A204.1 (cell line): ENCODE data around the gene ABTB1.

ENCODE experiments used
- FAIRE-seq: peaks from 2 replicates; lab custom pipeline; 2012; peaks lifted over from hg19 to GRCh38; lab: Jason Lieb, UNC

ABTB1 gene

DNA sequence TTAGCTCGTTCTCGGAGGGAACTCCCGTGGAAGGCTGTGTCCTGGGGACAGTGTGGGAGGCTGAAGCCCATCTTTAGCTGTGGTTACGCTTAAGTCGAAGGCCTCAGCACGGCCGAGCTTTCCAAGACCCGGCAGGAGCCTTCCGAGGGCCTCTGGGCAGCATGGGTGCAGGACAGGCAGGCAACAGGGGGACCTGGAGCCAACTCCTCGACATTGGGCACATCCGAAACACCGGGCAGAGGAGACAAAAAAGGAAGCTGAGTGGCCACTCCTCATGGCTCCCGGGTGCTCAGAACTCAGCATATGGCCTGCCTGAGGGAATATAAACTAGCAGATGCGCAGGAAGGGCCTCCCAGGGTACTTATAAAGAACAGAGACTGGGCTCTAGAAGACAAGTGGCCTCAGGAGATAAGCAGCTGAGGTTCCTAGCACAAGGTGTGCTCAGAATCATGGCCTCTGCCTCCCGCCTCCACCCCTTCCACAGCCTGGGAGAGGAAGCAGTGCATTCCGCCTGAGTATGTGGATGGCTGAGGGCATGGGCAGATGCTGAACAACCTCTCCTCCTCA, 34.1 kb downstream of the ABTB1 start:
- no peak for FAIRE-seq

DNA sequence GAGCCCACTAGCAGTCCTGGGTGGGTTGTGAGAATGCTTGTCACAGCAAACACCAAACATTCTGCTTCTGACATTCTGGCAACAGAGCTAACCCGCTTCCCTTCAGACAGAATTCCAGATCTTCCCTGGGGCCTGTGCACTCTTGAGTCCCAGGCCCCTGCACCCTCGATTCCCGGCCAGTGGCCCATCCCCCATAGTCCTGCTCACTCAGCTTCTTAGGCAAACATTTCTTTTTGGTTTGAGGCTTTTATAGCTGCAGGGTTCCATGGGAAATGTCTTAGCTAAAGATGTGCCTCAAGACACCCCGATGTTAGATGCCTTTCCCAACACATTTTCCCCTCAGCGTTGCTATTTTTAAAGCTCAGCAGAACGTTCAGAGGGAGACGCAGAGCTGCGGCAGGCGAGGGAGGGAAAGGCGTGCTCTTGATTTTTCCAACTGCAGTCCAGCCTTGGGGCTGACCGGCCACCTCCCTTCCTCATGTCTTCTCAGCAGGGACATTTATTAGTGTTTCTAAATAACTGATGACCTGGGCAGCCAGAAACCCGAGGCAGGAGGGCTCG, 35.2 kb downstream of the ABTB1 start:
- no peak for FAIRE-seq

DNA sequence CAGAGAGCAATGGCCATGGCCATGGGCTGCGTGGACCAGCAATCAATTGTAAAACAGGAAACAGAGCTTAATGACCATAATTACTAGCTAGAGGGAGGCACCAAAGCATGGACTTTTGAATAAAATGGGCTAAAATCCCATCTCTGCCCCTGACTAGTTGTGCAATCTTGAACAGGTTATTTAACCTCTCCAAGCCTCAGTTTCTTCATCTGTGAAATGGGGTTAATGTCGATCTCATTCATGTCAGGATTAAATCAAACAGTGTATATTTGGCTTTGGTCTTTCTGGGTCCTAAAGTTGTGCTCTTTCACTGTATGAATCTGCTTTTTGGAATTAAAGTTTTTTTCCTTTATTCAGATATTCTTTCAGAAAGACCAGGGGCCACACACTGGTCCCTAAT, 36.1 kb downstream of the ABTB1 start:
- no peak for FAIRE-seq

DNA sequence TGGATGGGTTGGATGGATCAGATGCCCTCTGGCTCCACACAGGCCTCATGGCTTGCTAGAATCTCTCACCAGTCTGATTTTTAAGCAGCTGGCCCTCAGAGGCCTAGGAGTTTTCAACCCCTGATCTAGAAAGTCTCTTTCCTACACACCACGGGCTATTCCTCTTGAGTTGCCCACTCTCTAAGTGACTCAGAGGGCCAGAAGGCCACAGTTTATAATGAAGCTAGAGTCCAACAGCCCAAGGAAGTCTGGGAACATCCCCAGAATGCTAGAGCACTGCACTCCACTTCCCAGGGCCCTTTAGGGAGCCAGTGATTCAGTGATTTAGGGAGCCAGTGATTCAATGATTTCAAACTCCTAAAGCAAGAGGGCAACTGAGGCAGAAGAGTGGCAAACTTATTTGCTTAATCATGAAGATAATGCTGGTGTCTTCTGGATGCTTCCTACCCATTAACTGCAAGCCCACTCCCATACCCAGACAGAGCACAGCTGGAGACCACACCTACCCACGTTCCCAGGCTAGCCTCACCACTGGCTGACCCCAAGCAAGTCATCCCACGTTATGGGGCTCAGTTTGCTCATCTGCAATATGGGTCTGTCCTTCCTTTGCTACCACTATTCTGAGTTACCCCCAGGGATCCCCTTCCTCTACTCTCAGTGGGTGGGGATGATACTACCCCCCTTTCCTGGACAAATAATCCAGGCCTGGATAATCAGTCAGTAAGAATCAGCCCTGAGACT, 36.7 kb downstream of the ABTB1 start:
- FAIRE-seq: no peak

DNA sequence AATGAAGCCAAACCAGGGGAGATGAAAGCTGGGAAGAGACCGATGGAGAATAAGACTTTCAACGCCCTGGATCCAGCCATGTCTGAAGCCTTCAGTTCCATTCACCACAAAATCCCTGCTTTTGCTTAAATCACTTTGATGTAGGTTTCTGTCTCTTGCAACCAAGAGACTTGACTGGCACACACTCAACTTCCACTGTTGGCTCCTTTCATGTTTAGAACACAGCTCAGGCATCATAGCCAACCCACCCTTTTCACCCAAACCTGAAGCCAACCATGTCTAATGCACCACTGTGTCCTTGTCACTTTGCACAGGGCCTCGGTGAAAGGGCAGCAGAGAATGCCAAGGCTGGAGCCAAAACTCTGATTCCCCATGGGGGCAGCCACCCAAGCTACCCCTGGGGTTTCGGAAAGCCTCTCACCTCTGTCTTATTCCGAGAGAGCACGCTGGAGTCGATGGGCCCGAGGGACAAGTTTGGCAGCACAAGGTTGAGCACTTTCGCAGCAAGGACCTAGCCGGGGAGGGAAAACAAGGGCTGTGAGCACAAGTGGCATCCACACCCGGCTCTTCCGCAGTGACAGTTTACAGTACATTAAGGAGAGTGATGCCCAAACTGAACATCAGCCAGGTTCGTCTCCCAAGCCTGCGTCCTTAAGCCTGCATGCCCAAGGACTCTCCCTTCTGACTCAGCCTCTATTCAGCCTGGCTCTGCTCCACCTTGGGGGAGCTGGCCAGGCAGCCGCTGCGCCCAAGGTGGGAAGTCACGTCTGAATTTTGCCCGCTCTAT, 37.6 kb downstream of the ABTB1 start:
- FAIRE-seq: no peak

DNA sequence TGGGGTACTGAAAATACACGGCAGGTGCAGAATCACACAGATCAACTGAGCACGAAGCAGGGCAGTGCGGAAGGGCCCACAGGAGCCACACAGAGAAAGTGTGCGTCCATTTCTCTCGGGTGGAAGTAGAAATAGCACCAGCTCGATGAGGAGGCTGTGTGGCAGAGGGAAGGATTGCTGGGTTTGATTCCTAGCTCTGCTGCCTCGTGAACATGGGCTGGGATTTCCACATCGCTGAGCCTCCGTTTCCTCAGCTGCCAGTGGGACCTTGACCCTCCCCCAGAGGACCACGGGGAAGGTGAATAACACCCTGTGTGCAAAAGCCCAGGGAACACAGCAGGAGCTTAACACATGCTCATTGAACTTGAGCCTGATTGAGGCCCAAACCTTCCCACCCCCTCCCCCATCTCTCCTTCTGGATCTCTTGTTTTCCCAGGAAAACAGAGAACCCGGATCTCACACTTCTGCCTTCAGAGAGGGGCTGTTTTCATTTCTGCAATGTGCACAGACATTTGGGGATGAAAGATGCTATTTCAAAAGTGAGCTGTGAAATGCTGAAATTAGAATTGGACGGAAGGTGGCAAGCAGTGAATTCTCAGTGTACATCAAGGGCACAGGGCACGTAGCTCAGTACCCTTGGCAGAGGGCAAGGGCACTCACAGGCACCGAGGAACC, 38.4 kb downstream of the ABTB1 start:
- FAIRE-seq: no peak

DNA sequence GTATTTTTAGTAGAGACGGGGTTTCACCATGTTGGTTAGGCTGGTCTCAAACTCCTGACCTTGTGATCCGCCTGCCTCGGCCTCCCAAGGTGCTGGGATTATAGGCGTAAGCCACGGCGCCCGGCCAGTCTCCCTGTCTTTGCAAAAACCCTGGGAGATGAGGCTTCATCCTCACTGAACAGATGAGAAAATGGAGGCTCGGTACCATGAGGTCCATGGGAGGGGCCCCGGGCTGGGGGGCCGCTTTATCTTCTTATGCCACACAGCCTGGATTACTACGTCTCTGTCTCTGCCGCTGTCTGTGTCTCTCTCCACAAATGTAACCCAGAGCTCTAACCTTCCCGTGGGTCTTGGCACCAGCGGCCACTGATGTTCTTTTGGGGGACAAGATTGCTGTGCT, 39.1 kb downstream of the ABTB1 start:
- no peak for FAIRE-seq

DNA sequence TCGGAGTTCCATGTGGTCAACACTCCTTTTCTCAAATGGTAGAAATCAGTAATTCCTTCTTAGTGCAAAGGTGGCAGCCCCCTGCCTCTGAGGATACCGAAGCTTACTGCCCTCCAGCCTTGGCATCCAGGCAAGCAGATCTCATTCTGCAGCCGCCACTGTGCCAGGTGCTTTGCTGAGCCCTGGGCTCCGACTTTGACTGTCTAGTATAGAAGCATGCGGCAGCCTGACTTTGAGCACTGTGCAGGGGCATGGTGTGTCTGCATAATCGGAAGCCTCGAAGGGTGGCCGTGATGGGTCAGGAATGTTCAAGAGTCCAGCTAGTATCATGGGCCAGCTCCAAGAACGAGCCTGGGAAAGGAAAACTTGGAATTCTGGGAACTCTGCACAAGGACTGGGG, 39.7 kb downstream of the ABTB1 start:
- FAIRE-seq: no peak

DNA sequence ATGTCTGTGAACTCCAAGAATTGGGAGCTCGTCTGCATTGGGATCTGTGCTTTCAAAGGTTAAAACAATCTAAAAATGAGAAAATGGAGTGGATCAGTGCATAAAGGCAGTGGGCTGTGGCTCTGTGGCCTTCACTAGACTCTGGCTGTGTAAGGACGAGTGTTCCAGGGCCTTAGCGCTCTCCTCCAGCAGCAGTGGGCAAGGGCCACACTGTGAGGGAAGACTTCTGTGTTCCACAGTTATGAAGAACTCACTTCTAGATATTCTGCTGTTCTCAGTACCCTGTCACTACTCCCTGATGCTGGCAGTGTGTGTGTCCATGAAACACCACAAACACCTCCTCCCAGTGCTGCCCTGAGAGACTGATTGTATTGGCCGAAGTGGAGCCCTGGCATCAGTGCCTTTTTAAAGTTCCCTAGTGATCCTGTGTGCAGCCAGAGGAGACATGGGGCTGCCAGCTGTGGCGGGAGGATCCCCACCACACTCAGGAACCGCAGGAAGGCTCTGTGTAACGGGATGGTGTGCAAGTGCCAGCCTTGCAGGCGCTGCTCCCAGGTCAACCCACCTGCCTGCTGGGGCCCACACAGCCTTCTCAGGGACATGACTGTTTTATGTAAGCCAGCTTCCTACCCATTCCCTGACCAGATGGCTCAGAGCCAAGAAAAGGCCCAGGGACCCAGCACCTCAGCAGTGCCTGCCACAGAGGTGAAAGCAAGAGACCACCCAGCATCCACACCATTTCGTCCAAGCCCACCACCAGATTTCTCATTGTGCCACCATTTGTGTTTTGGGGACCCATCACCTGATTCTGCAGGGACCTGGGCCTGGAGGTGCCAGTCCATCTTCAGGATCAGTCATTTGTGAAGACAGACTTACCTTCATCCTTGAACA, 40.4 kb downstream of the ABTB1 start:
- FAIRE-seq: no peak

DNA sequence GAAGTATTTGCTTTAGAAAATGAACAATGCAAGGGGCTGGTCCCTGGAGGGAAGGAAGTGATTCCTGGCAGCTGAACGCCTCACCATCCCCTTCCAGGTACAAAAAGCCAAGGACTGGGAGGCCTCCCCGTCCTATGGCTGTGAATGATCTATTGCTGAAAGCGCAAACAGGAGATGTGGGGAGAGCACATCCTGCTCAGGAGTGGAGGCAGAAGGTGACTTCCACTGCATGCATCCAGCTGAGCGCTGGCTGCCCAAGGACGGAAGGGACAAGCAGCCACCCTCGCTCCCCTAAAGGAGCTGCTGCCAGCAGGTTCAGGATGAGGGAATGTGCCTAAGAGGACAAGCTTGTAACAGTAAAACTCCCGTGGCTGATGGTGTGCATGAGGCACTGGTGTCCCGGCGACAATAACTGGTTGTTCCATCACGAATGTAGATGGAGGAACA, 41.4 kb downstream of the ABTB1 start:
- FAIRE-seq: no peak

DNA sequence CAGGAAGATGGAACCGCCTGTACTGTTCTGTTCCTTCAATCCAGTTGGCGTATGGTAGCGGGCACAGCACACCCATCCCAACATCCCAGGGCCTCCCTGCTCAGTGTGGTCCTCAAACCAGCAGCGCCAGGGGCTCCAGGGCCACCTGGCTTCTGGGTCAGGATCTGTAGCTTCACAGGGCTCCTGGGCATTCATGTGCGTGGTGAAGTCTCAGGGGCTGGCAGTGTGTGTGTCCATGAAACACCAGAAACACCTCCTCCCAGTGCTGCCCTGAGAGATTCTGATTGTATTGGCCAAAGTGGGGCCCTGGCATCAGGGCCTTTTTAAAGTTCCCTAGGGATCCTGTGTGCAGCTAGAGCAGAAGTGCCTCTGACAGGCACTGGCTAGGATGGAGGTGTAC, 42.1 kb downstream of the ABTB1 start:
- no peak for FAIRE-seq

DNA sequence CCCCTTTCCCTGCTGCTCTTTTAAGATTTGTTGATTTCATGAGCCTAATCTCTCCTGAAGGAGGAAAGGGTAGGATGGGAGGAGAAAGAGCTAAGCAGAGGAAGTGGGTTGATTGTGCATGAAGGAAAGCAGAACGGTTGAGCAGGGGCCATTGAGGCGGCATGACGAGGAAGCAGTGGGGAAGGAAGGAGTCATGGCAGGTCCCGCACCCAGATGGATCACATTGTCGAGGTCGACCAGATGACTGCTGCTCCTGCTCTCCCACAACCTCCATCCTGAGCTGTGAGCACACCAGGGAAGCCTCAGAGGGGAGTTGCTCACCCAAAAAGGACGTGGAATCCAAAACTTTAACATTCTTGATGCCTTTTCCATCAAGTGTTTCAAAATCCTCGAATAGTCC, 42.8 kb downstream of the ABTB1 start:
- FAIRE-seq: no peak

DNA sequence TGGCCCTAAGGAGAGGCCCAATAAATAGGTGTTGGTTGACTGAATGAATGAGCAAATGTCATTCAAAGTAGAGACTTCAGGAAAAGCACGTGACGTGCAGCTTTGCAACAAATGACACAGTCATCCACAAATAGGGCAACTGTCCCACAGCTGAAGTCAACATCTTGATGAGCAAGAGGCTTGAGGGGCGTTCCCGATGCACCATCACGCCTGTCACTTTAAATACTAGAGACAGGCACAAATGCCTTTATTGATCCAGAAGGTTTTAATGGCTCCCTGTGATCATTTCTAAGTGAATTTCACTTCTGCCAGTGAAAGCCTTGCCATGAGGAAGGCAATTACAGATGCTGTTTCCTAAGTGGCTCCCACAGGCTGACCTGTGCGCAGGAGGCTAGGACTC, 43.6 kb downstream of the ABTB1 start:
- no peak for FAIRE-seq

DNA sequence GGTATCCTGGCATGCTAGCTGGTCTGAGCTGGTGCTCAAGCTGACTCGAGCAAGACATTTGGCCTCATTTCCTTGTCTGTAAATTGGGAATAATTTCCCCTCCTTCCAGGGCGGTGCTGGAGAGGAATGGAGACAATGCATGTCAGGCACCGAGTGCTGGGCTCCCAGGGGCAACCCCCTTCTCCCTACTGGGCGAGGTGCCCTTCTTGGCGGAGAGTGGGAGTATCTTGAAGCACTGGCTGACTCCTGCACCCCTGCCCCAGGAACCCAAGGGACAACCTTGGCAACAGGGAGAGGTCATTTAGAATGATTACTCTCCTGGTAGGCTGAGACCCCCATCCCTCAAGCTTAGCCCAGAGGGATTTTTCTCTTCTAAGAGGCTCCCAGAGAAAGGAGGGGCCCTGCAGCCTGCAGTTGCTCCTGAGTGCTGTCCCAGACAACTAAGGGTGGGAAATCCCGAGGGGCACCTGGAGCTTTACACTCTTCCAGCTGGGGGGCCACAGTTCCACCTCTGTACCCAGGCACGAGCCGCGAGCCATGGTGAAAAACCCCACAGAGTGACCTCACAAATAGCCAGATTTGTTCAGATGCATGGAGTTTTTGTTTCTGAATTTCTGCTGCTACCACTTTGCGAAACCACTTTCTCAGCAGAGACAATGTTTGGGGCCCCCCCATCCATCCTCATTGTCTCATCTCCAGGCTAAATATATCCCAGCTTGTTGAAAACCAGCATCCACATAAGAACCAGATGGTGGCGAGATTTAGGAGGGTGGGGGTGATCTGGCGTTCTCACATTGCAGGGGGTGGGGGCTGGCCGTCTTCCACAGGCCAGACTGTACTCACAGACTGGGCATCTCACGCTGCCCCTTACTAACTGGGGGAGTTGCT, 44.8 kb downstream of the ABTB1 start:
- FAIRE-seq: no peak

DNA sequence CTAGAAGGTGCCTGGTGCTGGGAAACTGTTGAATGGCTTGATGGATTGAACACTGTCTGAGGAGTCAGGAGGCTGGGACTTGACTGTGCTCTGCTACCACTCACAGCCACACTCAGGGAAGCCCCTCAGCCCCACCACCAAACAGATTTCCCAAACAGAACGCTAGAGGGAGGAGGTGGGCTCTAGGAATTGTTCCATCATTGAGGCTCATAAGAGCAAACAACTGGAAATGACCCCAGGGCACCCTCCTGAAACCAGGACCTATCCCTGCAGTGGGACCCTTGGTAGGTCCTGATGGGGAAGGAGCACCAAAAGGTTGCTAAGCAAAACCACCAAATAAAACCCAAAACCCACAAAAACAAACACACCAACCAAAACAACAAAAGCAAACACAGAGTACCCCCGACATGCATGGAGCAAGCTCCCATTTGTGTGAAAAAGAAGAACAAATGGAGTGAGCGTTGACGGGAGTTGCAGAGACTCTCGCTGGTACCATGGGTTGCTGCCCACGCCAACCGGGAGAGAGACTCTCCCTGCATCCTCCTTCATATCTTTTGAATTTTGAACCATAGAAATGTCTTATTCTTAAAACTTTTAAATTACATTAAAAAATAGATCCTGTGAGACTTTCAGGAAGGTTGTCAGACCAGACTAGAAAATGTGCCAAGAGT, 45.6 kb downstream of the ABTB1 start:
- FAIRE-seq: no peak

DNA sequence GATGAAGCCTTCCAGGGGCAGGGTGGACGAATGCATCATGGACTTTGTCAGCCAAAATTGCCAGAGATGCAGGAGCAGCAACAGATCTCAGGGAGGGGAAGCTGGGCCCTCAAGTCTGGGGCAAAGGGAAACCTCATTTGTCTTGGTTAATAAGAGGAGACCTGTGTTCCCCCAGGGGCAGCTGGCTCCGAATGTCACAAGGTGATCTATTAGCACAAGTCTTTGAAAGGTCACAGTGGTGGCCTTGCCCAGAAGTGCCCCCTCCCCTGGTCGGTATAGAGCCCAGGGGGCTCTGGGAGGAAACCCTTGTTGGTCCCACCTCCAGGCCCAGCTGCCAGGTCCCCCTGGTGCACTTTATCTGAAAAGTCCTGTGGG, 46.2 kb downstream of the ABTB1 start:
- no peak for FAIRE-seq

DNA sequence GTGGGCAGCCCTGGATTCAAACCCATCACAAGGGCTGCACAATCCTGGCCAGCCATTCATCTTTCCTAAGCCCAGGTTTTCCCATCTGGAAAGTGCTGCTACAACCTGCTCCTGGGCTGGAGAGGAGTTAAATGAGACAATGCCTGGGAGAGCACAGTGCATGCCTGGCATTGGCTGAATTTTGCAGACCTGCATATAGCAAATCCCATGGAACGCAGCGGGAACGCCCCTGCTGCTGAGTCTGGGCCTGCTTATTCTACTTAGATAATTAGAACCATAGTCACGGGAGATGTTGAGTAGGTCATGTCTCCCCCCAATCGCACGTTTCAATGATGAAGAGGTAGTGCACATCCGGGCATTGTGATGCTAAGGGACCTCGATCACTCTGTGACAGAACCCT, 46.6 kb downstream of the ABTB1 start:
- no peak for FAIRE-seq

DNA sequence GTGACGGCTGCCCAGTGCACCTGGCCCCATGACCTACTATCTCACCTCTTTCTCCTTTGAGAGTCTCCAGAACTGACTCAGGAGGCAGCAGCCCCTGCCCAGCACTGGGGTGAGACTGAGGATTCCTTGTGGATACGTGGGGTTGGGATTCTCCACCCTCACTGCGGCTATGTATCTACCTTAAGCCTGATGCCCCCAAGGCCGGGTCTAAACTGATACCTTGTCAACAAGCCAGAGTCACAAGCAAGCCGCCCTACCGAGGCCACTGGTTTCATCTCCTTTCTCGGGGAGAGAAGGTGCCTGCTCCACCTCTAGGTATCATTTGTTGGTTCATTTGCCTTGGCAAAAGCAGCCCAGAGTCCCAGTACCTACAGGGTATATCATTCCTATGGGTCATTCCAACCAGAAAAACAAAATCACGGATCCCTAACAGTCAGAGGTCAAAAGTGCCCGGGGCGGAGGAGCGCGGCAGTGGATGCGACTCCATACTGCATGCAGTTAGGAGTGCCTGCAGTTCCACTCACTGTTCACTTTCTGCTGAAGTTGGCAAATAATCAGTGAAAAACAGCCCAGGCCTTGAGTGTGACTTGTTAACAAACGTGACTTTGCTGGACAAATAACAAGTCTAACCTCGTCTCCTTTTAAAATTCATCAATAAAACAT, 47.5 kb downstream of the ABTB1 start:
- FAIRE-seq: no peak
